ENCODE results near the gene TCP11L2.
A peak's percentile ranks its signal among the peaks of the same experiment; 100 is the strongest.

The TCP11L2 gene

GRCh38 chr12:106302401-106303201, at the start of gene TCP11L2:
Gene TCP11L2 (plus strand): TSS chr12:106302733. CDS start chr12:106311076, 8,343 bp downstream.
- peak; percentile 72 to 89 for DNase-seq (ENCODE audit: low read depth in 2 of 2)

GRCh38 chr12:106254724-106255123, 47.8 kb upstream of the TCP11L2 start:
- DNase-seq (ENCODE audit: low read depth in 2 of 2), result no peak

GRCh38 chr12:106255493-106255892, 47.0 kb upstream of the TCP11L2 start:
- DNase-seq (ENCODE audit: low read depth in 2 of 2), result no peak

- no peak for DNase-seq (ENCODE audit: low read depth in 2 of 2)
Observed at GRCh38 chr12:106255952-106256351, 46.6 kb upstream of the TCP11L2 start.

- no peak for DNase-seq (ENCODE audit: low read depth in 2 of 2)
Observed at GRCh38 chr12:106256524-106256923, 46.0 kb upstream of the TCP11L2 start.

- DNase-seq (ENCODE audit: low read depth in 2 of 2), result no peak
Observed at GRCh38 chr12:106258226-106258625, 44.3 kb upstream of the TCP11L2 start.

GRCh38 chr12:106258935-106259334, 43.6 kb upstream of the TCP11L2 start:
- no peak for DNase-seq (ENCODE audit: low read depth in 2 of 2)

- DNase-seq (ENCODE audit: low read depth in 2 of 2), result no peak
Observed at GRCh38 chr12:106265116-106265515, 37.4 kb upstream of the TCP11L2 start.

- no peak for DNase-seq (ENCODE audit: low read depth in 2 of 2)
Observed at GRCh38 chr12:106267535-106267934, 35.0 kb upstream of the TCP11L2 start.

- no peak for DNase-seq (ENCODE audit: low read depth in 2 of 2)
Observed at GRCh38 chr12:106269150-106269771, 33.3 kb upstream of the TCP11L2 start.

GRCh38 chr12:106271575-106272505, 30.7 kb upstream of the TCP11L2 start:
- no peak for DNase-seq (ENCODE audit: low read depth in 2 of 2)

- no peak for DNase-seq (ENCODE audit: low read depth in 2 of 2)
Observed at GRCh38 chr12:106273491-106273890, 29.0 kb upstream of the TCP11L2 start.

- DNase-seq (ENCODE audit: low read depth in 2 of 2), result no peak
Observed at GRCh38 chr12:106274012-106274411, 28.5 kb upstream of the TCP11L2 start.

GRCh38 chr12:106274575-106275121, 27.9 kb upstream of the TCP11L2 start:
- DNase-seq (ENCODE audit: low read depth in 2 of 2), result no peak

- DNase-seq (ENCODE audit: low read depth in 2 of 2), result no peak
Observed at GRCh38 chr12:106275458-106275857, 27.1 kb upstream of the TCP11L2 start.

GRCh38 chr12:106276032-106276740, 26.3 kb upstream of the TCP11L2 start:
- DNase-seq (ENCODE audit: low read depth in 2 of 2), result no peak

GRCh38 chr12:106280106-106280505, 22.4 kb upstream of the TCP11L2 start:
- no peak for DNase-seq (ENCODE audit: low read depth in 2 of 2)

GRCh38 chr12:106281056-106281782, 21.3 kb upstream of the TCP11L2 start:
- DNase-seq (ENCODE audit: low read depth in 2 of 2), result no peak

- no peak for DNase-seq (ENCODE audit: low read depth in 2 of 2)
Observed at GRCh38 chr12:106281804-106282203, 20.7 kb upstream of the TCP11L2 start.

GRCh38 chr12:106282457-106283097, 20.0 kb upstream of the TCP11L2 start:
- no peak for DNase-seq (ENCODE audit: low read depth in 2 of 2)

All from stimulated activated CD8-positive, alpha-beta memory T cell treated with anti-CD3 and anti-CD28 coated beads, Interleukin-7, amount 100 ng/mL, for 1 hour (primary cell).